A549 treated with DMSO at 1 μM for 4 hours (cell line): ENCODE data around the gene ZNF385A. TPM values are rescaled to one million over a fixed set of nuclear protein-coding genes. Genes with fewer than 3 reads are reported as not detected.

Source experiments
- total RNA-seq: library from RNA; stranded (reverse); fragments of 200-300 nt; extraction: Qiagen RNA extraction; gene quantifications from 5 replicates; pipeline ENCODE4 v1.2.3, GENCODE V29; 2022; ENCODE audit warnings: low read depth

ZNF385A gene, protein sequence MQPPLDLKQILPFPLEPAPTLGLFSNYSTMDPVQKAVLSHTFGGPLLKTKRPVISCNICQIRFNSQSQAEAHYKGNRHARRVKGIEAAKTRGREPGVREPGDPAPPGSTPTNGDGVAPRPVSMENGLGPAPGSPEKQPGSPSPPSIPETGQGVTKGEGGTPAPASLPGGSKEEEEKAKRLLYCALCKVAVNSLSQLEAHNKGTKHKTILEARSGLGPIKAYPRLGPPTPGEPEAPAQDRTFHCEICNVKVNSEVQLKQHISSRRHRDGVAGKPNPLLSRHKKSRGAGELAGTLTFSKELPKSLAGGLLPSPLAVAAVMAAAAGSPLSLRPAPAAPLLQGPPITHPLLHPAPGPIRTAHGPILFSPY
- total RNA-seq = 12.8 to 22.1 TPM (median 18.3 TPM) in 5 replicates

DNA sequence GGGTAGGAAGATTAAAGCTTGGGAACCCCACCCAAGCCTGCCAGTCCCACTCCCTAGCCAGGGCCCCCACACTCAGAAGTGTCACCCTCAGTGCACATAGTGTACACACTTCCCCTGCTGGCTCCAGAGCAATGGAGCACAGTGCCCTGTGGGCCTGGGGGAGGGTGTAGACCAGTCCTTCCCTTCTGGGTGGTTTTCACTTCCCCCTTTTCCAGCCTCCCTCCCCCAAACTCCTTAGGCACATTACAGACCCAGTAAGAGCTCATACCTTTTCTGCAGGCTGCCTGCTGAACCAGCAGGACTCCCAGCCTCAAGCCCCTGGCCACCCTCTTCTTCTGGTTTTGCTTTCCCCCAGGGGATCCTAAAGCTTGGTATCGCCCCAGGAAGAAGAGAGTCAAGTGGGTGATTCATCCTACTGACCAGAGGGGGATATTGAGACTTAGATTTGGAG is at the start of gene ZNF385A:
Gene ZNF385A, minus strand, starts transcription at position 143 of the 451 bp plus-strand sequence. CDS start 219 bp downstream, outside the sequence.

DNA sequence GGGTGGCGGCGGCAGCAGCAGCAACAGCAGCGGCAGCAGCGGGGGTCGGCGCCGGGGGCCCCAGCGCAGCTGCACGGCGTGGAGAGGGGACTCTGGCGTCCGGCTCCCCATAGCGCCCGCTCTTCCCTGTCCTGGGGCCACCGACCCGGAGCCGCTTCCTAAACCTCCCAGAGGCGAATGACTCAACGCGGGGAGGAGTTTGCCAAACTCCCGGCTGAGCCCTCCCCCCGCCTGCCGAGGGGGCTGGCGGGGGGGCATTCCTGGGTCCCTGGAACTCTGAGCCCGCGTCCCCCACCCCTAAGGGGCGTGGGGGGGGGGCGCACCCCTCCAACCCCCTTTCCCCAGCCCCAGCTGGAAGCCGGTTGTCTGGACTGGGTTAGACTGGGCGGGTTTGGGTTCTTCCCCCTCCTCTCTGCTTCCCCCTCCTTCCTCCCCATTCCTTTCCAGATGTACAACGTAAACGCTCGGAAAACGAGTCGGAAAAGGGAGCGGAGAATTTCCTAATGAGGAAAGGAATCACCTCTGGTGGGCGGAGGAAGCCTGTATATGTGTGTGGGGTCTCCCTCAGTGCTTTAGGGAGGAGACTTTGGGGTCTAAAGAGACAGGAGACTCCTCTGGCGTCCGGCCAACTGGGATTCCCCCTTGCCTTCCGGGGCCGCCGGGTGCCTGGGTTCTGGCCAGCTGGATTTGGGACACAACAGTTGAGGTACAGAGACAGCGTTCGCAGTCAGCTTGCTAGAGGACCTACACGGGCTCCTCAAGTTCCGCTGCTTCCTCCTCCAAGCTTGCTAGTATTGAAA is 34.8 kb upstream of the ZNF385A start, which contains the start of gene ITGA5:
Gene ITGA5, minus strand, starts transcription at position 179 of the 800 bp plus-strand sequence. Its CDS starts 68 bp downstream, at position 111.

DNA sequence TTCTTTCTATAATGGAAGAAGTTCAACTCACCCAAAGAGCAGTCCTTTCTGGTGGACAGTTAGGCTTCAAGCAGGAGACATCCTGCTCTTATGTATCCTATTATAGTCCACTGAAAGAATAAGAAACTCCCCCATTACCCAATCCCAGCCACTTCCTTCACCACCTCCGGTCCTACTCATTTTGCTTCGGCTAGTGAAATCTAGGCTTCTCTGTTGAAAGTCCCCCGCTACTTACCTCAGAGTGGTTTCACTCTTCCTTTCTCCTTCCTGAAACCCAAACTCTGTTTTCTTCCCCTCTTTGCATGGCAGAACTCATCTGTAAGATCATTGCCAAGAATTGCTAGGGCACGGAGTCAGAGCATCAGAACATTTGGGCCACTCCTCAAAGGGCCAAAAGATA is 20.1 kb downstream of the ZNF385A start, which contains the start of gene GPR84:
Gene GPR84, minus strand, starts transcription at position 74 of the 400 bp plus-strand sequence. CDS start 635 bp downstream, outside the sequence.

DNA sequence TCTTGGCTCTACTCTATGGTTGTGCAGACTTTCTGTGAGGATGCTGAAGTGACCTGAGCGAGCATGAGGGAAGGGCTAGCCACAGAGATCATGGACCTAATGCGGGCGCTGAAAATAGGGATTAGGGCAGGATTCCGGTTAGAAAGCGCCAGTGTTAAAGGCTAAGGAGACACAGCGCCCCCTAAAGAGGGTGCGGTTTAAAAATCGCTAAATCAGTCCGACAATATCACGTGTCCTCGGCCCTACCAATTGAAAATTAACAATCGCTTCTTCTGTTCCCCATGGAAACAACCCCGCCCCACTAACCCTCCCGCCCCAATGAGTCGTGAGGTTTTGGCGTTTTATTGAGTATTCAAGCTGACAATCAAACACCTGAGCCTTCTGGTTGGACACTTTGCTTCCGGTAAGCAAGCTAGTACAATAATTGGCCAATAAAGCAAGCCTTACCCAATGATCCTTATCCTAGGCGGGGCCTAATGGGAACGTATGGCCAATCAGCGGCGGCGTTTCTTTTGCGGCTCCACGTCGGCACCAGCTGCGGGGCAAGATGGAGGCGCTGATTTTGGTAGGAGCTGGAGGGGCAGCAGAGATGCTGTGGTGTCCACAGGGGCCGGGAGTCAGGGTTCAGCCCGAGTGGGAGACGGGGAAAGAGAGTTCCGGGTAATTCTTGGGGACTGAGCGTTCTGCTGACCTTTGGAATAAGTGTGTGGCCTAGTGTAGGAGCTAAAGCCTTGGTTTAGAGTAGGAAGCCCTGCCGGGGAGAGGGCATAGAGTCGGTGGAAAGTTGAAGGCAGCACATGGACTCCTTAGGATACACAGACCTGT is 59.7 kb downstream of the ZNF385A start, which contains the start of gene COPZ1:
Gene COPZ1, plus strand, starts transcription at position 515 of the 825 bp plus-strand sequence. Its CDS starts 33 bp downstream, at position 548.

Other genes with a start within 250 kb of the ZNF385A start
- gene SMUG1, start 195.7 kb downstream of the ZNF385A start, total RNA-seq = 28.8 to 35.2 TPM (median 33.1 TPM) in 5 replicates
- gene CBX5, start 104.6 kb downstream of the ZNF385A start, total RNA-seq = 24.2 to 34.7 TPM (median 30.7 TPM) in 5 replicates
- gene HNRNPA1, start 104.0 kb downstream of the ZNF385A start, total RNA-seq = 1,524 to 2,310 TPM (median 1,651 TPM) in 5 replicates
- 0.11 to 0.20 TPM (median 0.15 TPM) in 3 of 5 replicates, not detected in the others for gene NFE2, start 83.7 kb downstream of the ZNF385A start, total RNA-seq
- gene COPZ1, start 59.6 kb downstream of the ZNF385A start, total RNA-seq = 228 to 292 TPM (median 235 TPM) in 5 replicates
- 0.15 TPM in 1 of 5 replicates, not detected in the others for gene GPR84, start 20.2 kb downstream of the ZNF385A start, total RNA-seq
- 88.7 to 106 TPM (median 98.1 TPM) in 5 replicates for gene ITGA5, start 34.5 kb upstream of the ZNF385A start, total RNA-seq
- gene GTSF1, start 88.9 kb upstream of the ZNF385A start, total RNA-seq = not detected in 5 replicates
- gene NCKAP1L, start 113.0 kb upstream of the ZNF385A start, total RNA-seq = 0.11 TPM in 1 of 5 replicates, not detected in the others
- gene PDE1B, start 164.9 kb upstream of the ZNF385A start, total RNA-seq = not detected in 5 replicates
- 0.07 to 0.08 TPM in 2 of 5 replicates, not detected in the others for gene PPP1R1A, start 203.9 kb upstream of the ZNF385A start, total RNA-seq